ENCODE results near the gene PTPRN2.
"Not testable (repeated sequence)": the region's sequence is repeated elsewhere in the genome, so short reads cannot be mapped to it uniquely, and the experiment has no call there.

PTPRN2 gene

GRCh38 chr7:158550886-158551452 is 36.7 kb downstream of the PTPRN2 start:
- no peak for DNase-seq (ENCODE audit: low read depth)

- no peak for DNase-seq (ENCODE audit: low read depth)
Observed at GRCh38 chr7:158550394-158550700, 37.3 kb downstream of the PTPRN2 start.

GRCh38 chr7:158549616-158550393 is 37.8 kb downstream of the PTPRN2 start:
- DNase-seq (ENCODE audit: low read depth) = no peak

- no peak for DNase-seq (ENCODE audit: low read depth)
Observed at GRCh38 chr7:158549176-158549615, 38.4 kb downstream of the PTPRN2 start.

GRCh38 chr7:158548726-158549125 is 38.9 kb downstream of the PTPRN2 start:
- no peak for DNase-seq (ENCODE audit: low read depth)

GRCh38 chr7:158547817-158548216 is 39.8 kb downstream of the PTPRN2 start:
- no peak for DNase-seq (ENCODE audit: low read depth)

- DNase-seq (ENCODE audit: low read depth) = no peak
Observed at GRCh38 chr7:158546626-158547025, 41.0 kb downstream of the PTPRN2 start.

GRCh38 chr7:158546214-158546613 is 41.4 kb downstream of the PTPRN2 start:
- DNase-seq (ENCODE audit: low read depth) = no peak

- no peak for DNase-seq (ENCODE audit: low read depth)
Observed at GRCh38 chr7:158544708-158545107, 42.9 kb downstream of the PTPRN2 start.

- no peak for DNase-seq (ENCODE audit: low read depth)
Observed at GRCh38 chr7:158543840-158544239, 43.8 kb downstream of the PTPRN2 start.

GRCh38 chr7:158542651-158543566 is 44.7 kb downstream of the PTPRN2 start:
- DNase-seq (ENCODE audit: low read depth) = no peak

- DNase-seq (ENCODE audit: low read depth) = no peak
Observed at GRCh38 chr7:158541346-158542010, 46.1 kb downstream of the PTPRN2 start.

- no peak for DNase-seq (ENCODE audit: low read depth)
Observed at GRCh38 chr7:158539711-158540146, 47.9 kb downstream of the PTPRN2 start.

- DNase-seq (ENCODE audit: low read depth) = no peak
Observed at GRCh38 chr7:158538156-158538946, 49.3 kb downstream of the PTPRN2 start.

- DNase-seq (ENCODE audit: low read depth) = no peak
Observed at GRCh38 chr7:158537516-158537882, 50.1 kb downstream of the PTPRN2 start.

GRCh38 chr7:158536871-158537515 is 50.6 kb downstream of the PTPRN2 start:
- no peak for DNase-seq (ENCODE audit: low read depth)

- DNase-seq (ENCODE audit: low read depth) = no peak
Observed at GRCh38 chr7:158535079-158535478, 52.5 kb downstream of the PTPRN2 start.

- no peak for DNase-seq (ENCODE audit: low read depth)
Observed at GRCh38 chr7:158534598-158534997, 53.0 kb downstream of the PTPRN2 start.

- DNase-seq (ENCODE audit: low read depth) = not testable (repeated sequence)
Observed at GRCh38 chr7:158534134-158534515, 53.5 kb downstream of the PTPRN2 start.

- DNase-seq (ENCODE audit: low read depth) = no peak
Observed at GRCh38 chr7:158533386-158534133, 54.1 kb downstream of the PTPRN2 start.
